Measurements from ENCODE around the gene RGR.

Gene RGR

DNA sequence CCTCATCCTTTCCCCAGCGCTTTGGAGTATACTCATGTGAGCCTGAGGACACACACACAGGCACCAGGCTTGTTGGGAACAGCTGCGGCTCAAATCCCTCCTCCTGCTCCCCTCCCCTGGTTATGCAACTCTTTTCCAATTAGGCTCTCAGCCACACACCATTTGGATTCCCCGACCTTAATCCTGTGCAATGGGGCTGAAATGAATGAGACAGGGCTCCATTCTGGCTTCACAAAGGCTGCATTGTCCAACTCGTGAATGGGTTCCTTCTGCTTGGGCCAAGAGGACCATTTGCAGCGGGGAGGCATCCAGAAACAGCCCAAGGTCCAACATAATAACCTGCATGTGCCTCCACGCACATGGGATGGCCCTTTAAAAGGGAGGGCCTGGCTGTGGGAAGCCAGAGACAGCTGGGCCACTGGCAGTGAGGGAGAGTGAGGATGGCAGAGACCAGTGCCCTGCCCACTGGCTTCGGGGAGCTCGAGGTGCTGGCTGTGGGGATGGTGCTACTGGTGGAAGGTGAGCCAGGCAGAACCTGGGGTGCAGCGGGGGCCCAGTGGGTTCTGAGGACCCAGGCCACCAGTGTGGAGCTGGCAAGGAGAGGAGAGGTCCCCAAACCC is at the start of gene RGR:
RGR (plus strand) TSS at position 403 of the 620 bp plus-strand sequence; CDS start at position 441, 38 bp downstream.
- peak; percentile 84 for DNase-seq (ENCODE audit: low spot score)

DNA sequence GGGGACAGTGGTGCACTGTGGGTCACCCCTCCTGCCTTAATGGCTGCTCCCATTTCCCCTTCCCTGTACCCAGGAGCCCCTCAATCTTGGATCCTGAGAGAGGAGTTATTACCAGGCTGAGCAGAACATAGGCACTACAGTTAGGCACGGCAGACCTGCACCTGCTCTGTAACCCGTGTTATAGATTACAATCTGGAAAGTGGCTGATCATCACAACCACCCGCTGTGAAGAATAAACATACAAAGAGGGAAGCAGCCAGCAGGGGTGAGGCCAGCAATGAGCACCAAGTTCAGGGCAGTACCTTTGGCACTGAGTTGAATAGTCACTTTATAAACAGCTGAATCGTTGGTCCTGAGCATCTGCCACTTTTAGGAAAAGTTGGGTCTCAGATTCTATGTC is 48.8 kb upstream of the RGR start:
- no peak for DNase-seq (ENCODE audit: low spot score)

DNA sequence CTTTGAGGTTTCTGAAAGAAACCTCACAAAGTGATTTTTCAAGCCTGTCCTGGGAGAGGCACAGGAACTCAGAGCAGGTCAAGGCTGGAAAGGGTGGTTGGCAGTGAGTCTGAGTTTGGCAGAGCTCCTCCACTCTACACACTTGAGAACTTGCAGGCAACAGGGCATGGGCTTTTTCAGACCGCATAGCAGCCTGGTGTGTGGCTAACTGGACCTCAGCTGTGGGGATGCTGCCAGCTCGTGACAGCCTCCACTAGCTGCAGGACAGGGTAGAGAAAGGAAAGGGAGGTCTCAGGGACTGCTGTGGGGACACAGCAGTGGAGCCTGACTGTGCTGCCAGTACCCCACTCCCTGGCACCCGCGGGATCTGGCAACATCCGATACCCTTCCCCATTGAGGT is 47.9 kb upstream of the RGR start:
- DNase-seq (ENCODE audit: low spot score) = no peak

DNA sequence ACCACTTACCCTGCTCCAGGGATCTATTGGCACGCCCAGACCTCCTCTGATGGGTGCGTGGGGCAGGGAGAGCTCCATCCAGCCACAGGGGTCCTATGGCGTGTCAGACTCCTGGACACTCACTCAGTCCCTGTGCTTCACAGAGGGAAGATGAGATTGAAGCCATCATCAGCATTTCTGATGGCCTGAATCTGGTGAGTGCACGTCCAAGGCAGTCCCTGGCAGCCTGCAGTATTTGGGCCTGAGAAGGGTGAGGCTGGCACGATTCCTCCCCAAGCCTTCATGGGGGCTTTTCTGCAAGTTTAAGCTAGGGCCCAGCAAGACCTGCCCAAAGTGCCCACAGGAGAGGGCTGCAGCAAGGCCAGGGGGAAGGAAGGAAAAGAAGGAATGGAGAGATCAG is 47.2 kb upstream of the RGR start:
- no peak for DNase-seq (ENCODE audit: low spot score)

DNA sequence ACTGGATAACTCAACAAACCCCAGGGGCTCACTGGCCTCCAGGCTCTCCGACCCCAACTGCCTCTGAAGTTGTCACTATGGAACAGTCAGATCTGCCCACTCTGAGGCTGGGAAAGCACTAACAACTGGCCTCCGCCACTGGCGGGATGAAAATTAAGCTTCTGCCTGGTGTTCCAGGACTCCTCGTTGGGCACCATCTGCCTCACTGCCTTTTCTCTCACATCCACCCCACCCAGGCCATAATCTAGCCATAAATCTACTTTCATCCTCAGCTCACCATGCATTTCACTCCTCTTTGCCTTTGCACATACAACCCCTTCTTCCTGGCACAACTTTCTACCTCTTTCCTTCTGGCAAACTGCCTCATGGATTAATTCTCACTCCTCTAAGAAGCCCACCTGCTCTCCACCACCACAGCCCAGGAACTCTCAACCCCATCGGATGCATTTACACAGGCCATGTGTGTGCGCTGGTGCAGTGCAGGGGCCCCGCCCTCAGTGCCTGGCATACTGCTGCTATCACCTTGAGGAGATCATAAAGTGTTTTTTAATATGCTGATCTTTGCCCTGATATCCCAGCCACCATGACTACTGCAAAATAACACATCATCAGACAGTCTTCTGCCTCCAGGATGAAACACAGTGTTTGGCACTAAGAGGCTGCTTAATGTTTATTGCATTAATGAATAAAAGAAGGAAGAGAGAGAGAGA is 46.5 kb upstream of the RGR start:
- no peak for DNase-seq (ENCODE audit: low spot score)

DNA sequence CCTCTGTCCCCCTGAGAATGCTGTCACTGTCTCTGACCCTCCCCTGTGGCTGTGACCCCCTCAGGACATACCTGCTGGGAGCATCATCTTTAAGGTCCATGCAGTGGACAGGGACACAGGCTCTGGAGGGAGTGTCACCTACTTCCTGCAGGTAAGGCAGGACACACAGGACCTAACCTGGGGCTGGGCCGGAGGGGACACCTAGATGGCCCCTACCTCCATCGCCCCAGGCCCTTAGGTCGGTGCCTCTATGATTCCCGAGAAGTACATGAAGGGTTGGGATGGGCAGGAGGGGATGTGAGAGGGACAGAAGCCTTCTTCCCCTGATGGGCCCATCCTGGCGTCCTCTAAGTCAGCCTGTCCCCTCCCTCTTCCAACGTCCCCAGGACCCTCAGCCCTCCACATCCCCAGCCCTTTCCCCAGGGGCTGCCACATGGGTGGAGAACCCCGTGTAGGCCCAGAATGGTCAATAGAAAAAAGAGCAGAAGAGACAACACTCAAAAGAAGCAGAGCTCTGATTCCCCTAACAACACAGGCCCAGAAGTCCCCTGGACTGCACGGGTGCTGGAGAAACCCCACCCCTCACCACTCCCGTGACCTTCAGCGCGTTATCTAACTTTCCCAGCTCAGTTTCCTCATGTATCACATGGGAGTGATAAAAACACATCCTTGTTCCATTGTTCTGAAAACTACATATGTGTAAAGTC is 44.2 kb upstream of the RGR start:
- DNase-seq (ENCODE audit: low spot score) = no peak

DNA sequence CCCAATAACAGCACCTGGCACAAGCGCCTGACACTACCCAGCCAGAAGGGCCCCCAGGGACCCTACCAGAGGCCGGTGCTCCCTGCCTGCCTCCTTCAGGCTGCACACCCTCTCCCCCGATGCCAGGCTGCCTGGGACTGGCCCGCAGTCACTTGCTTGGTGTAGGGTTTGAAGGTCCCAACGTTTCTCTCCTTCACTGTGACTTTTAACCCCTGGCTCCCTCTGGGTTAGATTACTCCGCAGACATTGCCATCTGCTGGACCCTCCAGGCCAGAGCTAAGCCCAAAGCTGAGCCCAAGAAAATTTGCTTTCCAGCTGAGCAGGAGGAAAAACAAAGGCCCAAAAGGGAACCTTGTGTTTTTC is 43.6 kb upstream of the RGR start:
- DNase-seq (ENCODE audit: low spot score) = no peak

GRCh38 chr10:84201682-84202081 is 43.2 kb upstream of the RGR start:
- no peak for DNase-seq (ENCODE audit: low spot score)

DNA sequence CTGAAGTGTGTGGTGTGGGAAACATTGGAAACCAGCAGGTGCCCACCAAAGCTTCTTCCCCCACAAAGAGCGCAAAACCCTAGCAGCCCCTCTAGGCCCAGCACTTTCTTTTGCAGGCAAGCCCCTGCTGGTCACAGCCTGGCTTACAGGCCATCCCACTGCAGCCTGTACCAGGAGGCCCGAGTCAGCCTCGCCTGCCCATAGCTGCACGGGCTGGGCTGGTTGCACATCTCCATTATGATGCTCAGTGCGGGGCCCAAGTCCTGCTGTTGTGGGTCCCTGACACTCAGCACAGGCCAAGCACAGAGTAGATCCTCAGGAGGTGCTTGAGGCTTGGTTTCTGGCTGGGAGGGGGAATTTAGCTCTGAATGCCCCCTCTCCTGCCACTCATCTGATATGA is 42.5 kb upstream of the RGR start:
- DNase-seq (ENCODE audit: low spot score) = no peak

- no peak for DNase-seq (ENCODE audit: low spot score)
Measured at GRCh38 chr10:84204122-84204521, 40.7 kb upstream of the RGR start.

DNA sequence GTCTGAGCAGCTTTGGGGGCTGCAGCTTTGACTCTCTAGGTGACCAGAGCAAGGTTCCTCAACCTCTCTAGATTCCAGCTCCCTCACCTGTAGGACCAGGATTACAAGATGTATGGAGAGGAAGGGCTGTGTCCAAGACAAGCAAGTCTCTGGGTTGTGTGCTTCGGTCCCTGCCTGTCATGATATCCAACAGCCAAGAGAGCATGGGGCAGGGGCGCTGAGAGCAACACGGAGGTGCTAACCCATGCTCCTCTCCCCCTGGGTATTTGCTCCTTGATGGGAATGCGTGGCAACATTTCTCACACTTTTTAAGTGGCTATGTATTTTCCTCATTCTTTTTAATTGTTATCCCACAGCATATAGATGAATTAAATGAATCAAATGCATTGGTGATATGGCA is 40.2 kb upstream of the RGR start:
- DNase-seq (ENCODE audit: low spot score) = no peak

DNA sequence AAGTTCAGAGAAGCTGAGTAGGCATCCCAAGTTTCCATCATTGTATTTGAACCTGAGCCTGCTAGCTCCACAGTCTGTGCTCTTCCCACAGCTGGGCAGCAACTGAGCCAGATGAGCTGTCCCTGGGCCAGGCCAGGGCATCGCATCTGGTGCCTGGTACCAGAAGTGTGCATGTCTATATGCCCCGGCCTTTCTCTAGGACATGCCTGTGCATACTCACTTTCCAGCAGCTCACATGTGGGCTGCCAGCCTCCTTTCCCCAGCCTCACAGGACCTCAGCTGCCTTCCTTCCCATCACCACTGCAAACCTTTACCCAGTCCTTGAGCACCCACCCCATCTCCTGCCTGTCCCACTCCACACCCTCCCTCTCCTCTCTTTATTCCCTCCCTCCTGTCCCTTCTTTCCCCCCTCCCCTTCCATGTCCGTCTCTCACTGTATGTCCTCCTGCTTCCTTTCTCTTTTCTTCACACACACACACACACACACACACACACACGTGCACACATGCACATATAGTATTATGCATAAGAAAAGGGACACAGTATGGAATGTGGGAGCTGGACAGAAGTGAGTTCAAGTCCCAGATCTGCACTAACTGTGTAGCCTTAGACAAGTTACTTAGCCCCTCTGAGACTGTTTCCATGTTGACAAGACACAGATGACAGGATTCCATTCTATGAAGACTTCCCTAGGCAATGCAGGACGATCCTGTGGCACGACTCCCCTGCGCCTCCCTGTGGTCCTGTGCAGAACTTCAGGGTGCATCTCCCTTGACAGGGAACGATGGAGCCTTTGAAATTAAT is 39.6 kb upstream of the RGR start:
- DNase-seq (ENCODE audit: low spot score) = peak; percentile 56

GRCh38 chr10:84205853-84206525 is 38.9 kb upstream of the RGR start:
- no peak for DNase-seq (ENCODE audit: low spot score)

- no peak for DNase-seq (ENCODE audit: low spot score)
Measured at GRCh38 chr10:84208023-84208422, 36.8 kb upstream of the RGR start.

DNA sequence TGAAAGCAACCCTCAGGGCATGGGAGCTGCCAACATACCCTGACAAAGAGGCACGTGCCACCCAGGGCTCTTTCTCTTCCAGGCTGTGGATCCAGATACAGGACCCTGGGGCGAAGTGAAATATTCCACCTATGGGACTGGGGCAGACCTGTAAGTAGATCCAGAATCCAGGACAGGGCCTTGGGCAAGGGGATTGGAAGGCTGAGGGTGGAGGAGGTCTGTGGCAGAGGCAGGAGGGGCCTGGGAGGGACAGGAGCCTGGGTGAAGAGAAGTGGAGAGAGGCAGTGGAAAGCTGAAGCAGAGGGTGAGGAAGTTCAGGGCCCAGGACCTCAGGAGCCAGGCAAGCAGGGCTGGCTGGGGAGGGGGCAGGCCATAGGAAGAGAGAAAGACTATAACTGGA is 33.3 kb upstream of the RGR start:
- no peak for DNase-seq (ENCODE audit: low spot score)

DNA sequence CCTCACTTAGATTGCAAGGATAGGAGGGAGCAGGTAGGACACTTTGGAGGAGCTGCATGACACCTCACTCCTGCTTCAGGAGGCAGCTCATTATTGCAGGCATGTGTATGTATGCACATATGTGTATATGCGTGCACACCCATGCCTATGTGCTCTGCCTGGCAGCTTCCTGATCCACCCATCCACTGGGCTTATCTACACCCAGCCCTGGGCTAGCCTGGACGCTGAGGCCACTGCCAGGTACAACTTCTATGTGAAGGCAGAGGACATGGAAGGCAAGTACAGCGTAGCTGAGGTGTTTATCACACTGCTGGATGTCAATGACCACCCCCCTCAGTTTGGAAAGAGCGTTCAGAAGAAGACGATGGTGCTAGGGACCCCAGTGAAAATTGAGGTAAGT is 32.8 kb upstream of the RGR start:
- DNase-seq (ENCODE audit: low spot score) = no peak

DNA sequence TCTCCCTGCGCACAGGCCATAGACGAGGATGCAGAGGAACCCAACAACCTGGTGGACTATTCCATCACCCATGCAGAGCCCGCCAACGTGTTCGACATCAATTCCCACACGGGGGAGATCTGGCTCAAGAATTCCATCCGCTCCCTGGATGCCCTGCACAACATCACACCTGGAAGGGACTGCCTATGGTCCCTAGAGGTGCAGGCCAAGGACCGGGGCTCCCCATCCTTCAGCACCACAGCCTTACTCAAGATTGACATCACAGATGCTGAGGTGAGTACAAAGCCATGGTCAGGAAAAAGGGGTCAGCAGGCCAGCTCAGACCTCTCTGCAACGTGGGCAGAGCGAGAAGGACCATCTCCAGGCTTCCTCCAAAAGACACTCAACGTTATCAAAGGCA is 31.8 kb upstream of the RGR start:
- DNase-seq (ENCODE audit: low spot score) = no peak

DNA sequence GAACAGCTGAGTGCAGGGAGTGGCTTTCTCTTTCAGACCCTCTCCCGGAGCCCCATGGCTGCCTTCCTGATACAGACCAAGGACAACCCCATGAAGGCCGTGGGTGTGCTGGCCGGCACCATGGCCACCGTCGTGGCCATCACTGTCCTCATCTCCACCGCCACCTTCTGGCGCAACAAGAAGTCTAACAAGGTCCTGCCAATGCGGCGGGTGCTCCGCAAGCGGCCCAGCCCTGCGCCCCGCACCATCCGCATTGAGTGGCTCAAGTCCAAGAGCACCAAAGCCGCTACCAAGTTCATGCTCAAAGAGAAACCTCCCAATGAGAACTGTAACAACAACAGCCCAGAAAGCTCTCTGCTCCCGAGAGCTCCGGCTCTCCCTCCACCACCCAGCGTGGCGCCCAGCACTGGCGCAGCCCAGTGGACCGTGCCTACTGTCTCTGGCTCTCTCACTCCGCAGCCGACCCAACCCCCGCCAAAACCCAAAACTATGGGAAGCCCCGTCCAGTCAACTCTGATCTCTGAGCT is 30.7 kb upstream of the RGR start:
- no peak for DNase-seq (ENCODE audit: low spot score)

- DNase-seq (ENCODE audit: low spot score) = no peak
Measured at GRCh38 chr10:84214612-84215235, 30.1 kb upstream of the RGR start.

DNA sequence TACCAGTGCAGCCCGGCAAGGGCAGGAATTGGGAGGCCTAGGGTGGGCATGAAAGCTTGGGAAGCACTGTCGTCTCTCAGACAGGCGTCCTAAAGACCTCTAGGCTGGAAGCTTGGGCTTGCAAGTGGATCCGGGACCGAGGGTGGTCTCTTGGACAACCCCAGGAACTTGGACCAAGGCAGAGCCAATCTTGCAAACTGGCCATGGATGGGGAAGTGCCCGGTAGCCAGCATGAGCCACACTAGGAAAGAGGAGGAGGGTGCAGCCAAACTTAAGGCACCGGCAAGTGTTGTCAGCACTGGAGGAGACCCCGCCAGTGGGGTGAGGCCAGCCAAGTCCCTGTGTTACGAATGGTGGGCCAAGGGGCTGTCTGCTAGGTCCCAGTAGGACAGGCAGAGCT is 28.0 kb upstream of the RGR start:
- DNase-seq (ENCODE audit: low spot score) = no peak

- no peak for DNase-seq (ENCODE audit: low spot score)
Measured at GRCh38 chr10:84217746-84218145, 27.1 kb upstream of the RGR start.

All from COLO829 (cell line).